Measurements from ENCODE around the gene JARID2. TPM values are rescaled to one million over a fixed set of nuclear protein-coding genes. Genes with fewer than 3 reads are reported as not detected.

The JARID2 gene
- total and polyA plus RNA-seq, 10 of the 15 experiments (the other 5 are each of a cell fraction or from before 2014, with no cell fraction given) = 4.2 to 21.6 (median 11.7) TPM

DNA sequence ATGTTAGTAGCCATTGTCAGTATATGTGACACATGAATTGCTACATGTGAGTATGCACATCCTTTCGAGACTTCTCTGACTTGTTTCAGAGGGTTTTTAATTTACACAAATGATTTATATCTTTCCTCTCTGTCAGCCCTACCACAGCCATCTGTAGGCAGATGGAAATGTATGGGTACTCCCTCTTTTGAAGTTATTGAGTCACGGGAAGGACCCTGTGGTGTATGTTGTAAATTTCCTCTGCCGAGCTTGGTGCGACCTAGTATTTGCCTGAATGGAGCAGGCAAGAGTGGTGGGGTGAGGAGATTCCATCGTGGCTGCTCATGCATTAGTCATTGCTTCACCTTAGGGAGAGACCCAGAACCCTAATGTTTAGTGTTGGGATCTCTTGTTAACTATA lies 171.9 kb downstream of the JARID2 start:
- ChIA-PET SMC1A (ENCODE audit: uncharacterized antibody, unreplicated experiment) (interaction anchor here (1.1 to 5.2 kb wide), 2 partner anchors 14 kb away, joined by 3 to 60 read pairs; no protein-coding TSS in a partner anchor), POLR2A (no interaction called here), RAD21 (ENCODE audit: unreplicated experiment) (interaction anchor here (0.6 to 1.4 kb wide), 2 partner anchors 8 to 23 kb away, joined by 3 to 4 read pairs; no protein-coding TSS in a partner anchor), CTCF (no interaction called here)
- H3K79me2 ChIP-seq (ENCODE audit: control insufficient read depth, insufficient read depth, low read length) = peaks cover 49% of the 10 kb centered on the region
- intact Hi-C loops (cut with micrococcal nuclease; ENCODE audit: unreplicated experiment) = no loop called here
- no peak overlapping the region for H2AFZ ChIP-seq (ENCODE audit: control insufficient read depth, low read depth, low read length)
- DNase-seq (ENCODE audit: low read depth, low spot score) (no peak), FAIRE-seq (no peak), ATAC-seq (no peak)
- no peak overlapping the region for H3K4me2 ChIP-seq (ENCODE audit: control insufficient read depth, insufficient read depth)
- peaks cover 17% of the 10 kb centered on the region for H3K9me3 ChIP-seq (replicated peaks; ENCODE audit: control insufficient read depth, insufficient read depth, low read length)
- WGBS (ENCODE audit: insufficient coverage, insufficient replicate concordance, low lambda C conversion rate, missing lambda C conversion rate) = 90% methylated on average over 5 of the region's 5 CpGs
- H3K27ac ChIP-seq (ENCODE audit: control insufficient read depth, insufficient read depth) = no peak overlapping the region
- H3K36me3 ChIP-seq (ENCODE audit: control insufficient read depth in 2 of 2, insufficient read depth in 2 of 2, low read length in 1 of 2) = peaks cover 1 to 5% of the 10 kb centered on the region in 2 experiments; a peak in 3 of 4 replicates
- no peak overlapping the region for H3K4me3 ChIP-seq
- no peaks in the 10 kb centered on the region for H4K20me1 ChIP-seq (ENCODE audit: control insufficient read depth, insufficient read depth)
- TF ChIP-seq USF2 (IDR thresholded peaks at IDR 0.05; ENCODE audit: borderline replicate concordance, low read depth, low read length) (no peak), RCOR1 (conservative IDR thresholded peaks at IDR 0.05; ENCODE audit: low read depth, low read length) (no peak), CHD2 (IDR thresholded peaks at IDR 0.05; ENCODE audit: borderline replicate concordance, low read depth, low read length) (no peak), SMAD5 (IDR thresholded peaks at IDR 0.05; ENCODE audit: low read depth) (no peak), ASH2L (IDR thresholded peaks at IDR 0.05; ENCODE audit: borderline replicate concordance, low read depth) (no peak), NFYB (IDR thresholded peaks at IDR 0.05; ENCODE audit: insufficient read depth, low read depth, low read length) (no peak)
- TF ChIP-seq, protein P1, sequence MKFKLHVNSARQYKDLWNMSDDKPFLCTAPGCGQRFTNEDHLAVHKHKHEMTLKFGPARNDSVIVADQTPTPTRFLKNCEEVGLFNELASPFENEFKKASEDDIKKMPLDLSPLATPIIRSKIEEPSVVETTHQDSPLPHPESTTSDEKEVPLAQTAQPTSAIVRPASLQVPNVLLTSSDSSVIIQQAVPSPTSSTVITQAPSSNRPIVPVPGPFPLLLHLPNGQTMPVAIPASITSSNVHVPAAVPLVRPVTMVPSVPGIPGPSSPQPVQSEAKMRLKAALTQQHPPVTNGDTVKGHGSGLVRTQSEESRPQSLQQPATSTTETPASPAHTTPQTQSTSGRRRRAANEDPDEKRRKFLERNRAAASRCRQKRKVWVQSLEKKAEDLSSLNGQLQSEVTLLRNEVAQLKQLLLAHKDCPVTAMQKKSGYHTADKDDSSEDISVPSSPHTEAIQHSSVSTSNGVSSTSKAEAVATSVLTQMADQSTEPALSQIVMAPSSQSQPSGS (IDR thresholded peaks at IDR 0.05; ENCODE audit: low read length) = no peak
- peaks cover 22% of the 10 kb centered on the region for H3K4me1 ChIP-seq (ENCODE audit: control insufficient read depth, insufficient read depth, low read length)
- no TSS peak for BruUV-seq (replicated peaks)
- no peak overlapping the region for H3K9ac ChIP-seq (ENCODE audit: control insufficient read depth, insufficient read depth, low read length)
- H3K27me3 ChIP-seq (replicated peaks in 1 of 2; ENCODE audit: control insufficient read depth in 2 of 2, insufficient read depth in 2 of 2, low read length in 1 of 2) = no peaks in the 10 kb centered on the region
- in situ Hi-C loops (cut with MboI) = no loop called here
